H9 (cell line): ENCODE results near the gene ADARB2. TPM values are rescaled to one million over a fixed set of nuclear protein-coding genes. Genes with fewer than 3 reads are reported as not detected.

ENCODE experiments used
- DNase-seq: peaks from one replicate; pipeline ENCODE4 v3.0.0-alpha.2; 2017
- H2AFZ ChIP-seq: one replicate; pipeline ENCODE4 v1.6.1; 2013; ENCODE audit warnings: mild to moderate bottlenecking, low read length, control low read depth, moderate library complexity
- H2AK5ac ChIP-seq: 2 replicates; pipeline ENCODE4 v1.6.1; 2013; ENCODE audit warnings: low read length, control low read depth, mixed read lengths; ENCODE audit not compliant: insufficient read length
- H2BK120ac ChIP-seq: one replicate; pipeline ENCODE4 v1.6.1; 2013; ENCODE audit warnings: low read depth, mild to moderate bottlenecking, low read length, control low read depth, inconsistent platforms; ENCODE audit not compliant: poor library complexity, severe bottlenecking
- H2BK12ac ChIP-seq: 2 replicates; pipeline ENCODE4 v1.6.1; 2013; ENCODE audit warnings: low read length, control low read depth, mixed read lengths, low read depth; ENCODE audit not compliant: insufficient read length
- H2BK15ac ChIP-seq: 2 replicates; pipeline ENCODE4 v1.6.1; 2013; ENCODE audit warnings: low read depth, low read length, control low read depth
- H2BK20ac ChIP-seq: one replicate; pipeline ENCODE4 v1.6.1; 2013; ENCODE audit warnings: low read depth, mild to moderate bottlenecking, low read length, control low read depth, inconsistent platforms; ENCODE audit not compliant: poor library complexity, severe bottlenecking
- H2BK5ac ChIP-seq: 2 replicates; pipeline ENCODE4 v1.6.1; 2013; ENCODE audit warnings: low read length, control low read depth, mixed read lengths; ENCODE audit not compliant: insufficient read length
- H3K14ac ChIP-seq: 2 replicates; pipeline ENCODE4 v1.6.1; 2013; ENCODE audit warnings: low read length, control low read depth; ENCODE audit not compliant: insufficient read depth
- H3K18ac ChIP-seq: 2 replicates; pipeline ENCODE4 v1.6.1; 2013; ENCODE audit warnings: low read depth, mild to moderate bottlenecking, mixed read lengths, low read length, control low read depth; ENCODE audit not compliant: insufficient read length
- H3K23ac ChIP-seq: 2 replicates; pipeline ENCODE4 v1.6.1; 2013; ENCODE audit warnings: low read length, control low read depth, mixed read lengths, low read depth; ENCODE audit not compliant: insufficient read length
- H3K23me2 ChIP-seq: 2 replicates; pipeline ENCODE4 v1.6.1; 2013; ENCODE audit warnings: low read depth, mild to moderate bottlenecking, mixed read lengths, low read length, control low read depth; ENCODE audit not compliant: insufficient read length, poor library complexity, severe bottlenecking
- H3K27ac ChIP-seq: 2 replicates; pipeline ENCODE4 v1.5.1; 2013; ENCODE audit warnings: low read length, control low read depth, mixed read lengths, low read depth; ENCODE audit not compliant: insufficient read length
- H3K27me3 ChIP-seq: 2 replicates; pipeline ENCODE4 v1.6.1; 2013; ENCODE audit warnings: low read length, control low read depth, inconsistent platforms; ENCODE audit not compliant: insufficient read depth
- H3K4ac ChIP-seq: 2 replicates; pipeline ENCODE4 v1.6.1; 2013; ENCODE audit warnings: low read depth, mild to moderate bottlenecking, control low read depth, inconsistent platforms, low read length, moderate library complexity
- H3K4me1 ChIP-seq: 2 replicates; pipeline ENCODE4 v1.6.1; 2013; ENCODE audit warnings: low read length, control low read depth, inconsistent platforms; ENCODE audit not compliant: insufficient read depth
- H3K4me2 ChIP-seq: 2 replicates; pipeline ENCODE4 v1.6.1; 2013; ENCODE audit warnings: low read length, control low read depth, mixed read lengths; ENCODE audit not compliant: insufficient read length, insufficient read depth
- H3K56ac ChIP-seq: 2 replicates; pipeline ENCODE4 v1.6.1; 2013; ENCODE audit warnings: low read depth, mild to moderate bottlenecking, mixed read lengths, low read length, control low read depth; ENCODE audit not compliant: insufficient read length
- H3K79me1 ChIP-seq: 2 replicates; pipeline ENCODE4 v1.6.1; 2013; ENCODE audit warnings: low read depth, mild to moderate bottlenecking, moderate library complexity, low read length, control low read depth, inconsistent platforms; ENCODE audit not compliant: insufficient read depth, poor library complexity, severe bottlenecking
- H3K79me2 ChIP-seq: 2 replicates; pipeline ENCODE4 v1.6.1; 2013; ENCODE audit warnings: low read length, control low read depth, inconsistent platforms; ENCODE audit not compliant: insufficient read depth
- H3K9ac ChIP-seq: 2 replicates; pipeline ENCODE4 v1.6.1; 2013; ENCODE audit warnings: low read length, control low read depth, mixed read lengths; ENCODE audit not compliant: insufficient read length; ENCODE audit errors: extremely low read depth
- H3K9me3 ChIP-seq: one replicate; pipeline ENCODE4 v1.6.1; 2013; ENCODE audit warnings: low read depth, low read length, inconsistent platforms; ENCODE audit not compliant: control insufficient read depth
- H3T11ph ChIP-seq: one replicate; pipeline ENCODE4 v1.6.1; 2013; ENCODE audit warnings: mild to moderate bottlenecking, low read length, control low read depth, inconsistent platforms
- H4K20me1 ChIP-seq: one replicate; pipeline ENCODE4 v1.6.1; 2013; ENCODE audit not compliant: control insufficient read depth, insufficient read length, insufficient read depth
- H4K5ac ChIP-seq: 2 replicates; pipeline ENCODE4 v1.6.1; 2013; ENCODE audit warnings: low read depth, mild to moderate bottlenecking, mixed read lengths, low read length, control low read depth; ENCODE audit not compliant: insufficient read length
- H4K8ac ChIP-seq: replicated peaks from 2 replicates; pipeline ENCODE4 v1.6.1; 2013; ENCODE audit warnings: low read length, control low read depth, mixed read lengths, low read depth; ENCODE audit not compliant: insufficient read length
- H4K91ac ChIP-seq: 2 replicates; pipeline ENCODE4 v1.6.1; 2013; ENCODE audit warnings: low read depth, mild to moderate bottlenecking, moderate library complexity, mixed read lengths, low read length, control low read depth; ENCODE audit not compliant: insufficient read length
- H3K27ac Mint-ChIP-seq, 3 experiments: 2 replicates in 2 of 3; 3 replicates in 1 of 3; pipeline ENCODE4 v1.8.0; 2020 to 2021; ENCODE audit warnings: mixed read lengths in 3 of 3, mild to moderate bottlenecking in 1 of 3, moderate library complexity in 1 of 3
- H3K27me3 Mint-ChIP-seq: 2 replicates; pipeline ENCODE4 v1.8.0; 2021; ENCODE audit warnings: low read depth, mild to moderate bottlenecking, moderate library complexity, mixed read lengths
- H3K36me3 Mint-ChIP-seq, 3 experiments: 2 replicates in 2 of 3; 3 replicates in 1 of 3; pipeline ENCODE4 v1.8.0; 2020 to 2021; ENCODE audit warnings: low read depth in 3 of 3, mixed read lengths in 3 of 3; ENCODE audit not compliant: insufficient read depth in 1 of 3
- H3K4me1 Mint-ChIP-seq, 2 experiments: 2 replicates each; pipeline ENCODE4 v1.8.0; 2020; ENCODE audit warnings: mixed read lengths in 2 of 2
- H3K4me3 Mint-ChIP-seq, 2 experiments: 2 replicates in 1 of 2; 3 replicates in 1 of 2; pipeline ENCODE4 v1.8.0; 2020 to 2021; ENCODE audit warnings: mild to moderate bottlenecking in 2 of 2, mixed read lengths in 2 of 2, moderate library complexity in 1 of 2
- H3K9me3 Mint-ChIP-seq, 2 experiments: 2 replicates in 1 of 2; 3 replicates in 1 of 2; pipeline ENCODE4 v1.8.0; 2020; ENCODE audit warnings: mild to moderate bottlenecking in 2 of 2, mixed read lengths in 2 of 2, moderate library complexity in 1 of 2
- WGBS: extraction: QIAGEN DNeasy Blood & Tissue Kit; methylation state at CpG from one replicate; pipeline ENCODE4 v1.1.7; 2013; ENCODE audit warnings: missing lambda C conversion rate, low lambda C conversion rate, mixed read lengths; ENCODE audit not compliant: insufficient read length; ENCODE audit errors: extremely low coverage; 5-methylcytosine and 5-hydroxymethylcytosine counted together
- total RNA-seq: library from RNA; stranded (reverse); gene quantifications from 2 replicates; pipeline ENCODE4 v1.2.1, GENCODE V29; 2021
- TF ChIP-seq, protein P1 (sequence below): fragments of 200-600 bp; sonication (generic); conservative IDR thresholded peaks from 3 replicates; pipeline ENCODE4 v1.8.0; 2021; ENCODE audit warnings: antibody characterized with exemption, mild to moderate bottlenecking

The ADARB2 gene
- total RNA-seq, 1 experiment from 2014 or later = 0.87 TPM

DNA sequence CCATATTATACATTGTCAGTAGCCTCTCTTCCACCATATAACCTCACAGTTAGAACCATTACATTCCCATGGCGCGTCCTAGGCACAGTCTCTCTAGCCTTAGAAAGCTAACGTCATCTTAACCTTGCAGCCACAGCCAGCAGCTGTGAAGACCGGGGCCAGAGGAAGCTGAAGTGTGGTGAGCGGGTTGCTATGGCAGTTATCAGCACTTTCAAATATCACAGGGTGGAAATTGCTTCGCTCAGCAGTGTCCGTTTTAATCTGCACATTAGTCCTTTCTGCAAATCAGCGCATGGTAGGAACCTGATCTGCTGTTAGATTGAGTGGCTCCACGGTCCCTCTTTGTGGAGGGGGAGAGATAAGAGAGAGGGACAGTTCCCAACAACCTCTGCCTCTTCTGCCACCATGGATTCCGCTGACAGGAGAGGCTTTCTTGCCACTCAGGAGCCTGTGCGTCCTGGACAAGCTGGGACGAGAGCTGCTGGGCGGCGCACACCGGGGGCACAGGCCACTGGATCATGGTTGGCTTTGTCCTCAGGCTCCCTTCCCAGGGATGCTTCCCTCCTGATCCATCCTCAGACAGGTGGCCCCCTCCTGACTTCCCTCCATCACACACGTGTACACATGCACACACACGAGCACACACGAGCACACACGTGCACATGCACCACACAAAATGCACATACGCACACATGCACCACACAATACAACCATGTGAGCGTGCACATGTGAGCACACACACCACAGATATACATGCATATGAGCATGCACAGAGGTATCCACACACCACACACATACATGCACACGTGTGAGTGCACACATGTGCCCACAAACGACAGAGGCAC lies 587.3 kb downstream of the ADARB2 start:
- Histone ChIP-seq H3K18ac (no peak overlapping the region), H3K79me1 (no peaks in the 10 kb centered on the region), H4K91ac (no peak overlapping the region), H3K4me2 (no peak overlapping the region), H3T11ph (no peak overlapping the region), H3K9ac (no peak overlapping the region), H3K56ac (no peak overlapping the region), H3K23ac (no peak overlapping the region), H2BK5ac (no peak overlapping the region), H2BK15ac (no peak overlapping the region), H4K8ac (no peak overlapping the region), H3K27me3 (no peaks in the 10 kb centered on the region), H2AFZ (no peak overlapping the region), H3K4me1 (no peaks in the 10 kb centered on the region), H3K79me2 (no peaks in the 10 kb centered on the region), H3K14ac (no peak overlapping the region), H2AK5ac (no peak overlapping the region), H2BK12ac (no peak overlapping the region), H4K20me1 (no peaks in the 10 kb centered on the region), H3K4ac (no peak overlapping the region), H3K27ac (no peak overlapping the region), H2BK20ac (no peak overlapping the region), H3K23me2 (no peaks in the 10 kb centered on the region), H2BK120ac (no peak overlapping the region), H4K5ac (no peak overlapping the region), H3K9me3 (no peaks in the 10 kb centered on the region)
- no peak overlapping the region for H3K27ac Mint-ChIP-seq
- H3K4me1 Mint-ChIP-seq = peaks cover 4 to 5% of the 10 kb centered on the region in 2 experiments
- peaks cover 6 to 8% of the 10 kb centered on the region in 2 experiments; a peak in 4 of 5 replicates for H3K9me3 Mint-ChIP-seq
- TF ChIP-seq, protein P1, sequence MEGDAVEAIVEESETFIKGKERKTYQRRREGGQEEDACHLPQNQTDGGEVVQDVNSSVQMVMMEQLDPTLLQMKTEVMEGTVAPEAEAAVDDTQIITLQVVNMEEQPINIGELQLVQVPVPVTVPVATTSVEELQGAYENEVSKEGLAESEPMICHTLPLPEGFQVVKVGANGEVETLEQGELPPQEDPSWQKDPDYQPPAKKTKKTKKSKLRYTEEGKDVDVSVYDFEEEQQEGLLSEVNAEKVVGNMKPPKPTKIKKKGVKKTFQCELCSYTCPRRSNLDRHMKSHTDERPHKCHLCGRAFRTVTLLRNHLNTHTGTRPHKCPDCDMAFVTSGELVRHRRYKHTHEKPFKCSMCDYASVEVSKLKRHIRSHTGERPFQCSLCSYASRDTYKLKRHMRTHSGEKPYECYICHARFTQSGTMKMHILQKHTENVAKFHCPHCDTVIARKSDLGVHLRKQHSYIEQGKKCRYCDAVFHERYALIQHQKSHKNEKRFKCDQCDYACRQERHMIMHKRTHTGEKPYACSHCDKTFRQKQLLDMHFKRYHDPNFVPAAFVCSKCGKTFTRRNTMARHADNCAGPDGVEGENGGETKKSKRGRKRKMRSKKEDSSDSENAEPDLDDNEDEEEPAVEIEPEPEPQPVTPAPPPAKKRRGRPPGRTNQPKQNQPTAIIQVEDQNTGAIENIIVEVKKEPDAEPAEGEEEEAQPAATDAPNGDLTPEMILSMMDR = no peak
- DNase-seq = no peak
- no CpG with 5 or more reads among the region's 23 CpGs for WGBS
- H3K27me3 Mint-ChIP-seq = peaks cover 5% of the 10 kb centered on the region
- H3K36me3 Mint-ChIP-seq = peaks cover 0 to 9% (median 0%) of the 10 kb centered on the region in 3 experiments; a peak in 3 of 7 replicates
- H3K4me3 Mint-ChIP-seq = no peak overlapping the region
